GM21825 (cell line): ENCODE measurements around the gene PRAF2.

Source experiments
- ATAC-seq: cut with Tn5 transposase; IDR thresholded peaks from one replicate; pipeline ENCODE4 v1.9.1; 2021; ENCODE audit warnings: mild to moderate bottlenecking, moderate library complexity; ENCODE audit not compliant: unreplicated experiment

Gene PRAF2

GRCh38 chrX:49043220-49043986 is 30.4 kb downstream of the PRAF2 start, which contains the start of gene TFE3:
Gene TFE3 (minus strand): TSS chrX:49043357. CDS start chrX:49043226, 131 bp downstream.
- ATAC-seq, result peak; percentile 87

- no peak for ATAC-seq
These were observed 31.1 kb downstream of the PRAF2 start for GRCh38 chrX:49042581-49043219.

GRCh38 chrX:49041744-49042580 is 31.8 kb downstream of the PRAF2 start:
- ATAC-seq, result no peak

GRCh38 chrX:49040376-49040955 is 33.3 kb downstream of the PRAF2 start:
- ATAC-seq, result no peak

- ATAC-seq, result no peak
These were observed 34.0 kb downstream of the PRAF2 start for GRCh38 chrX:49039598-49040375.

- ATAC-seq, result no peak
These were observed 35.8 kb downstream of the PRAF2 start for GRCh38 chrX:49037883-49038475.

- no peak for ATAC-seq
These were observed 43.5 kb downstream of the PRAF2 start for GRCh38 chrX:49030283-49030682.

- no peak for ATAC-seq
These were observed 43.9 kb downstream of the PRAF2 start for GRCh38 chrX:49029876-49030275.
